GM12878 (cell line): ENCODE measurements around the gene MGME1.

Experiments used
- POLR2A ChIP-seq: IDR thresholded peaks from 2 replicates; pipeline ENCODE4 v1.6.1; 2011; ENCODE audit warnings: low read depth, mild to moderate bottlenecking, low read length
- YBX1 ChIP-seq: fragments of 450-650 bp; IDR thresholded peaks from 2 replicates; pipeline ENCODE4 v1.6.1; 2016; ENCODE audit warnings: antibody characterized with exemption
- TF ChIP-seq, protein P1 (sequence below), 3 experiments: IDR thresholded peaks in 2 of 3; conservative IDR thresholded peaks in 1 of 3; 2 replicates each; pipeline ENCODE4 v1.5.1; 2011; ENCODE audit warnings: low read depth in 3 of 3, low read length in 3 of 3, mild to moderate bottlenecking in 3 of 3, control low read depth in 2 of 3, moderate library complexity in 2 of 3, inconsistent platforms in 1 of 3, mixed read lengths in 1 of 3; ENCODE audit not compliant: control insufficient read depth in 2 of 3, insufficient read depth in 1 of 3; ENCODE audit errors: extremely low read depth in 1 of 3

DNA sequence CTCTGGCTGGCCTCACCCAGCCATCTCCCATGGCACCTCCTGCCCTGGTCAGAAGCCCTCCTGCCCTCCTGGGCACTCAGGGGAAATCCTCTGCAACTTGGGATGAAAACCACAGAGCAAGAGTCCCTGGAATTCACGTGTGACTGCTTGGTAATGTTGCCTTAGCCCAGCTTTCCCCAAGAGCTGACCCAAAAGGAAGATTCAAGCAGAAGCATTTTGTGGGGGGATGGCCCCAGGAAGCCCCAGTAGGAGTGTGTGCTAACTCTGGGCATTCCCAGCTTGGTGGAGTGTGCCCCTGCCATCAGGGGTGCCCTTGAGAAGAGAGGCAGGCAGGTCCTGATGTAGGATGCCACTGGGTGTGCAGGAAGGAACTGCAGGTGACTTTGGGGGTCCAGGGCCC lies 35.7 kb upstream of the MGME1 start:
- TF ChIP-seq, protein P1, sequence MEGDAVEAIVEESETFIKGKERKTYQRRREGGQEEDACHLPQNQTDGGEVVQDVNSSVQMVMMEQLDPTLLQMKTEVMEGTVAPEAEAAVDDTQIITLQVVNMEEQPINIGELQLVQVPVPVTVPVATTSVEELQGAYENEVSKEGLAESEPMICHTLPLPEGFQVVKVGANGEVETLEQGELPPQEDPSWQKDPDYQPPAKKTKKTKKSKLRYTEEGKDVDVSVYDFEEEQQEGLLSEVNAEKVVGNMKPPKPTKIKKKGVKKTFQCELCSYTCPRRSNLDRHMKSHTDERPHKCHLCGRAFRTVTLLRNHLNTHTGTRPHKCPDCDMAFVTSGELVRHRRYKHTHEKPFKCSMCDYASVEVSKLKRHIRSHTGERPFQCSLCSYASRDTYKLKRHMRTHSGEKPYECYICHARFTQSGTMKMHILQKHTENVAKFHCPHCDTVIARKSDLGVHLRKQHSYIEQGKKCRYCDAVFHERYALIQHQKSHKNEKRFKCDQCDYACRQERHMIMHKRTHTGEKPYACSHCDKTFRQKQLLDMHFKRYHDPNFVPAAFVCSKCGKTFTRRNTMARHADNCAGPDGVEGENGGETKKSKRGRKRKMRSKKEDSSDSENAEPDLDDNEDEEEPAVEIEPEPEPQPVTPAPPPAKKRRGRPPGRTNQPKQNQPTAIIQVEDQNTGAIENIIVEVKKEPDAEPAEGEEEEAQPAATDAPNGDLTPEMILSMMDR (IDR thresholded peaks at IDR 0.05 in 2 of 3, conservative IDR thresholded peaks at IDR 0.05 in 1 of 3; ENCODE audit: control insufficient read depth in 2 of 3, extremely low read depth in 1 of 3, insufficient read depth in 1 of 3, low read depth in 3 of 3, low read length in 3 of 3), result no peak
- TF ChIP-seq POLR2A (no peak), YBX1 (no peak)
